H1 (cell line): ENCODE measurements around the gene FNDC5. TPM values are rescaled to one million over a fixed set of nuclear protein-coding genes. Genes with fewer than 3 reads are reported as not detected.

Experiments
- CTCF ChIA-PET: fragments of 300-600 bp; sonication (Branson Sonifier 250); formaldehyde crosslinking; loops from one replicate; lab custom pipeline; 2021; ENCODE audit not compliant: partially characterized antibody; lab: Charles Lee
- POLR2A ChIA-PET: fragments of 300-600 bp; sonication (Branson Sonifier 250); formaldehyde crosslinking; loops from one replicate; lab custom pipeline; 2021; ENCODE audit warnings: inconsistent platforms; ENCODE audit not compliant: partially characterized antibody; lab: Charles Lee
- DNase-seq, 2 experiments: peaks; one replicate each; pipeline versions ENCODE4 v3.0.0 to v3.0.0-alpha.2; 2010 to 2022; ENCODE audit warnings: low spot score in 2 of 2, low read depth in 1 of 2, mixed read lengths in 1 of 2
- FAIRE-seq: peaks from 2 replicates; lab custom pipeline; 2011; peaks lifted over from hg19 to GRCh38; lab: Jason Lieb, UNC
- H2AFZ ChIP-seq: 2 replicates; pipeline ENCODE4 v1.8.1; 2012; ENCODE audit warnings: low read length, inconsistent platforms
- H2AK5ac ChIP-seq: 2 replicates; pipeline ENCODE4 v1.6.1; 2013; ENCODE audit warnings: low read depth, low read length
- H2BK120ac ChIP-seq: replicated peaks from 2 replicates; pipeline ENCODE3; 2013; ENCODE audit warnings: low read depth, low read length, inconsistent platforms
- H2BK12ac ChIP-seq: 2 replicates; pipeline ENCODE4 v1.6.1; 2013; ENCODE audit warnings: low read depth, low read length
- H2BK15ac ChIP-seq: 2 replicates; pipeline ENCODE4 v1.6.1; 2013; ENCODE audit warnings: low read length
- H2BK20ac ChIP-seq: 2 replicates; pipeline ENCODE4 v1.6.1; 2013; ENCODE audit warnings: low read length
- H2BK5ac ChIP-seq: 2 replicates; pipeline ENCODE4 v1.6.1; 2013; ENCODE audit warnings: low read depth, low read length
- H3K14ac ChIP-seq: 2 replicates; pipeline ENCODE4 v1.6.1; 2013; ENCODE audit warnings: inconsistent platforms; ENCODE audit not compliant: insufficient read length
- H3K18ac ChIP-seq: 2 replicates; pipeline ENCODE4 v1.6.1; 2013; ENCODE audit warnings: low read length; ENCODE audit errors: extremely low read depth
- H3K23ac ChIP-seq: 2 replicates; pipeline ENCODE4 v1.6.1; 2013; ENCODE audit warnings: inconsistent platforms; ENCODE audit not compliant: insufficient read length
- H3K23me2 ChIP-seq: 2 replicates; pipeline ENCODE4 v1.6.1; 2013; ENCODE audit warnings: low read depth, low read length
- H3K27ac ChIP-seq: 2 replicates; pipeline ENCODE4 v1.6.1; 2011; ENCODE audit warnings: low read depth, low read length, inconsistent platforms
- H3K27me3 ChIP-seq, 4 experiments: replicated peaks in 1 of 4; 1 replicate in 1 of 4; 2 replicates in 3 of 4; pipeline versions ENCODE4 v1.6.1 to v1.8.1; 2011 to 2013; ENCODE audit warnings: low read length in 3 of 4, mild to moderate bottlenecking in 3 of 4, inconsistent platforms in 2 of 4, mixed read lengths in 2 of 4, moderate library complexity in 1 of 4; ENCODE audit not compliant: control insufficient read depth in 3 of 4, insufficient read depth in 3 of 4; ENCODE audit errors: extremely low read depth in 1 of 4
- H3K36me3 ChIP-seq, 4 experiments: 2 replicates each; pipeline versions ENCODE4 v1.6.1 to v1.8.1; 2011 to 2013; ENCODE audit warnings: mild to moderate bottlenecking in 4 of 4, low read length in 3 of 4, moderate library complexity in 2 of 4, control low read depth in 1 of 4, inconsistent platforms in 1 of 4; ENCODE audit not compliant: insufficient read depth in 4 of 4, control insufficient read depth in 2 of 4
- H3K4ac ChIP-seq: replicated peaks from 2 replicates; pipeline ENCODE3; 2013; ENCODE audit warnings: low read length, low read depth, mixed read lengths, inconsistent platforms; ENCODE audit not compliant: insufficient read length
- H3K4me1 ChIP-seq, 4 experiments: replicated peaks in 1 of 4; 1 replicate in 1 of 4; 2 replicates in 3 of 4; pipeline versions ENCODE4 v1.6.1 to v1.8.1; 2011 to 2013; ENCODE audit warnings: low read length in 3 of 4, inconsistent platforms in 2 of 4, mixed read lengths in 1 of 4; ENCODE audit not compliant: insufficient read depth in 4 of 4, control insufficient read depth in 3 of 4
- H3K4me2 ChIP-seq, 2 experiments: 2 replicates each; pipeline versions ENCODE4 v1.6.1 to v1.8.1; 2011 to 2013; ENCODE audit warnings: low read depth in 2 of 2, low read length in 2 of 2, control low read depth in 1 of 2, inconsistent platforms in 1 of 2, mild to moderate bottlenecking in 1 of 2; ENCODE audit not compliant: insufficient read depth in 1 of 2
- H3K4me3 ChIP-seq, 4 experiments: fragments of 200-600, 300-600 bp in 1 of 4; sonication (generic), shearing (Covaris generic), sonication (Bioruptor Twin) in 1 of 4; 2 replicates each; pipeline versions ENCODE4 v1.5.1 to v1.8.1; 2011 to 2016; ENCODE audit warnings: low read length in 4 of 4, low read depth in 3 of 4, control low read depth in 2 of 4, inconsistent platforms in 2 of 4, mild to moderate bottlenecking in 2 of 4, mixed read lengths in 1 of 4, moderate library complexity in 1 of 4; ENCODE audit not compliant: insufficient read depth in 2 of 4; ENCODE audit errors: extremely low read depth in 1 of 4
- H3K56ac ChIP-seq: replicated peaks from 2 replicates; pipeline ENCODE3; 2013; ENCODE audit warnings: low read depth, mild to moderate bottlenecking, mixed read lengths, low read length, inconsistent platforms; ENCODE audit not compliant: insufficient read length
- H3K79me1 ChIP-seq: 2 replicates; pipeline ENCODE4 v1.6.1; 2013; ENCODE audit warnings: low read depth, low read length, control low read depth
- H3K79me2 ChIP-seq, 2 experiments: 2 replicates each; pipeline versions ENCODE4 v1.6.1 to v1.8.1; 2012 to 2013; ENCODE audit warnings: low read length in 2 of 2, mild to moderate bottlenecking in 2 of 2, inconsistent platforms in 1 of 2; ENCODE audit not compliant: insufficient read depth in 2 of 2, control insufficient read depth in 1 of 2
- H3K9ac ChIP-seq, 4 experiments: replicated peaks in 1 of 4; 1 replicate in 1 of 4; 2 replicates in 3 of 4; pipeline versions ENCODE4 v1.6.1 to v1.8.1; 2011 to 2013; ENCODE audit warnings: low read depth in 3 of 4, low read length in 3 of 4, control low read depth in 2 of 4, mild to moderate bottlenecking in 2 of 4, moderate library complexity in 2 of 4, inconsistent platforms in 1 of 4; ENCODE audit errors: extremely low read depth in 1 of 4
- H3K9me3 ChIP-seq, 2 experiments: 2 replicates each; pipeline versions ENCODE4 v1.6.1 to v1.8.1; 2012 to 2013; ENCODE audit warnings: mild to moderate bottlenecking in 2 of 2, moderate library complexity in 2 of 2, control low read depth in 1 of 2, inconsistent platforms in 1 of 2, low read depth in 1 of 2, low read length in 1 of 2, mixed read lengths in 1 of 2; ENCODE audit not compliant: insufficient read depth in 2 of 2
- H4K20me1 ChIP-seq, 2 experiments: replicated peaks in 1 of 2; 2 replicates each; pipeline versions ENCODE3 to v1.8.1; 2011 to 2013; ENCODE audit warnings: inconsistent platforms in 2 of 2, low read length in 2 of 2, mild to moderate bottlenecking in 1 of 2; ENCODE audit not compliant: insufficient read depth in 2 of 2, control insufficient read depth in 1 of 2
- H4K5ac ChIP-seq: 2 replicates; pipeline ENCODE4 v1.6.1; 2013; ENCODE audit warnings: low read length, low read depth, mixed read lengths, inconsistent platforms; ENCODE audit not compliant: insufficient read length
- H4K8ac ChIP-seq: 2 replicates; pipeline ENCODE4 v1.8.0; 2013; ENCODE audit warnings: mild to moderate bottlenecking, moderate library complexity, low read length, inconsistent platforms; ENCODE audit not compliant: insufficient read depth; ENCODE audit errors: extremely low read depth
- H4K91ac ChIP-seq: replicated peaks from 2 replicates; pipeline ENCODE3; 2013; ENCODE audit warnings: low read length, mixed read lengths, inconsistent platforms; ENCODE audit not compliant: insufficient read length
- KDM4A ChIP-seq: IDR thresholded peaks from one replicate; pipeline ENCODE4 v1.7.1; 2012; ENCODE audit warnings: low read depth, mild to moderate bottlenecking, moderate library complexity, low read length, inconsistent platforms; ENCODE audit not compliant: severe bottlenecking
- POLR2A ChIP-seq, 2 experiments: IDR thresholded peaks; 1 replicate in 1 of 2; 2 replicates in 1 of 2; pipeline ENCODE4 v1.6.1; 2011; ENCODE audit warnings: low read depth in 2 of 2, low read length in 2 of 2, mild to moderate bottlenecking in 2 of 2; ENCODE audit errors: control extremely low read depth in 1 of 2
- WGBS, 2 experiments: shearing (Covaris generic) in 1 of 2; methylation state at CpG; one replicate each; pipeline versions ENCODE4 v1.1.6 to v1.1.7; 2013 to 2015; ENCODE audit warnings: low lambda C conversion rate in 2 of 2, mixed read lengths in 2 of 2, inconsistent platforms in 1 of 2, low coverage in 1 of 2, missing lambda C conversion rate in 1 of 2; ENCODE audit not compliant: insufficient replicate concordance in 2 of 2, insufficient coverage in 1 of 2, insufficient read length in 1 of 2; ENCODE audit errors: extremely low coverage in 1 of 2, missing lambda C conversion rate in 1 of 2; 5-methylcytosine and 5-hydroxymethylcytosine counted together
- polyA plus RNA-seq, 7 experiments: library from polyadenylated mRNA; depleted of rRNA in 3 of 7; stranded (reverse) in 5 of 7; unstranded in 2 of 7; fragments of >200 nt in 5 of 7; fragments of 200-250 nt in 2 of 7; gene quantifications; 1 replicate in 5 of 7; 2 replicates in 1 of 7; 4 replicates in 1 of 7; pipeline versions ENCODE4 v1.2.1 to v1.2.3, GENCODE V29; 2011 to 2013; ENCODE audit warnings: missing spikeins in 2 of 7, mixed read lengths in 2 of 7
- total RNA-seq: library from RNA; stranded (reverse); fragmentation: NEBNext Ultra II Directional; extraction: Animal tissue kit (Norgen Biotek cat#: 25700); gene quantifications from 2 replicates; pipeline ENCODE4 v1.2.1, GENCODE V29; 2021

Gene FNDC5
- total and polyA plus RNA-seq, 2 of the 8 experiments (the other 6 are each of a cell fraction or from before 2014, with no cell fraction given), result 1.8 to 2.0 TPM

DNA sequence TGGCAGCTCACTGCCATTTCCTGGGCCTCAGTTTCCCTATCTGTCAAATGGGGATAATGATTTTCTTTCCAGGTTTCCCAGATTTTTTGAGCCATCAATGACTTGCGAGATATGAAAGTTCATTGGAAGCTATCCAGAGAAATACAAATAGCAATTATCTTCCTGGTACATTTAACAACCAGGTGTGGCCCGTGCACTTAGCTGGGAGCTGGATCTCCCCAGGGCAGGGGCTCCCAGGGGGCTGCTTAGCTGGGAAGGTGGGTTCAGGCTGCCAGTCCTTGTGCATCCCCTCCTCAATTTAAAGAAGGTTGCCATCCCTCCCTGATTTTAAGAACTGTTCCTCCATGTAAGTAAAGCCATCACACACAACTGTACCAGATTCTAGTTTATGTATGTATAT, 34.1 kb upstream of the FNDC5 start:
- H3K9ac ChIP-seq, result no peak overlapping the region
- H3K18ac ChIP-seq, result no peak overlapping the region
- peaks cover 12 to 28% (median 24%) of the 10 kb centered on the region in 4 experiments for H3K27me3 ChIP-seq
- H2BK15ac ChIP-seq, result no peak overlapping the region
- no peak overlapping the region for H3K4ac ChIP-seq
- POLR2A ChIA-PET, result interaction anchor here (0.7 to 1.4 kb wide), 2 partner anchors 60 to 65 kb away, joined by 3 read pairs; partner anchors contain the start of gene RNF19B
- no peak overlapping the region for H3K27ac ChIP-seq
- no peak for TF ChIP-seq POLR2A (IDR thresholded peaks at IDR 0.05; ENCODE audit: control extremely low read depth in 1 of 2, low read depth in 2 of 2, low read length in 2 of 2)
- TF ChIP-seq KDM4A, result no peak
- peaks cover 0 to 11% (median 8%) of the 10 kb centered on the region in 4 experiments; a peak in 6 of 7 replicates for H3K4me1 ChIP-seq
- no peak overlapping the region for H2BK12ac ChIP-seq
- no peak overlapping the region for H2AK5ac ChIP-seq
- no peak overlapping the region for H2BK20ac ChIP-seq
- WGBS, 2 experiments, result 92% methylated on average over 2 of the region's 2 CpGs; no CpG with 5 or more reads in 1 of the 2 experiments
- H3K4me2 ChIP-seq, result no peak overlapping the region
- H2BK120ac ChIP-seq, result no peak overlapping the region
- FAIRE-seq, result no peak
- H3K23ac ChIP-seq, result no peak overlapping the region
- H4K20me1 ChIP-seq, result peaks cover under 1 to 4% of the 10 kb centered on the region in 2 experiments
- H3K56ac ChIP-seq, result no peak overlapping the region
- CTCF ChIA-PET, result interaction anchor here (0.5 to 1.6 kb wide), 8 partner anchors 12 to 307 kb away, joined by 3 to 5 read pairs (median 3); no protein-coding TSS in a partner anchor
- DNase-seq, result no peak
- no peak overlapping the region for H4K8ac ChIP-seq
- H2AFZ ChIP-seq, result no peak overlapping the region
- H4K5ac ChIP-seq, result no peak overlapping the region
- peaks cover 11% of the 10 kb centered on the region; the same call in 1 of the 2 replicates for H3K23me2 ChIP-seq
- H3K14ac ChIP-seq, result no peak overlapping the region
- H2BK5ac ChIP-seq, result no peak overlapping the region
- no peaks in the 10 kb centered on the region for H3K9me3 ChIP-seq
- H4K91ac ChIP-seq, result no peak overlapping the region
- H3K79me2 ChIP-seq, result no peaks in the 10 kb centered on the region
- H3K36me3 ChIP-seq, result no peaks in the 10 kb centered on the region
- no peak overlapping the region for H3K4me3 ChIP-seq
- no peaks in the 10 kb centered on the region for H3K79me1 ChIP-seq
